GM21367 (cell line): ENCODE measurements around the gene JAM3.
"Not testable (repeated sequence)": the region's sequence is repeated elsewhere in the genome, so short reads cannot be mapped to it uniquely, and the experiment has no call there.

Experiments
- ATAC-seq: cut with Tn5 transposase; IDR thresholded peaks from one replicate; pipeline ENCODE4 v1.9.1; 2021; ENCODE audit not compliant: unreplicated experiment

JAM3 gene

DNA sequence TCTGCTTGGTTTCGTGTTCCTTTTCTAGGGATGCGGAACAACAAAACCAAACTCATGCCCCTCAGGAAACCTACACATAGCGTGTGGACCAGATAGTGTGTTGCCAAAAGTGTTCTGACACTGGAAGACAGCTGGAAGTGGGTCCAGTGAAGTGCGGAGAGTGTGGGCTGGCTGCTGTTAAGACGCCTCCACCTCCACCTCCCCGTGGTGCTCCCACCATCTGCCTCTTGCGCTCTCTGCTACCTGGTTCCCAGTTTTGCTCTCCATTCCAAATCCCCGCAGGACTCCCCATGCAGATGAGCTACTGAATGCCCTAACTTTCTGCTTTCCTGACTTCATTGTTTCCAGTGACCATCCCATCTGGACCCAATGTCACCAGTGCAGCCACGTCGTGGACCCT lies 103.1 kb downstream of the JAM3 start:
- ATAC-seq = no peak

- no peak for ATAC-seq
Measured at GRCh38 chr11:134173296-134173695, 104.4 kb downstream of the JAM3 start.

GRCh38 chr11:134176284-134176683 lies 107.4 kb downstream of the JAM3 start:
- ATAC-seq = no peak

DNA sequence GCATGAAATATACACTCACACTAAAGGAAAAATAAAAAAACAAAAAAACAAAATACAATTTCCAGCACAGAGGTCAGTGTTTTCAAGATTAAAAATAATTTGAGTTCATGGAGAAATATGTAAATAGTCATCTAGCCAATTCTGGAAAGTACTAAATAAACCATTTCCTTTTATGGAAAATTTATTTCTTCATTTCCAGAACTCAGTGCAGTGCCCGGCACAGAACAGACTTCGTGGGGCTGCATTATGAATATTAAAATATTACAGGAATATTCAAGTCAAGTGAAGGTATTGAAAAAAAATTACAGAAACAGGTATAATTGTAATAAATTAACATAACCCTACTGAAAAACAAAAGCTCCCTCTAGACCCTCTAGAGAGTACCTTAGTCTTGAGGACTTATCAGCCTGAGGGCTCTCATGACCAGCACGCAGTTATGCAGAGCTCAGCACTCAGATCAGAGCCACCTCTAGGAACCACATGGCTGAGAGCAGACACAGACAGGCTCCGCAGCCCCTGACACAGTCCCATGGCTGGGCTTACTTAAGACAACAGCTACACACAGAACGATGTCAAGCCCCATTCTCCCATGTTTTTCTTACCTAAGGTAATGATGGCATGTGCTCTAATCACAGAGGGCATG lies 109.3 kb downstream of the JAM3 start:
- no peak for ATAC-seq

DNA sequence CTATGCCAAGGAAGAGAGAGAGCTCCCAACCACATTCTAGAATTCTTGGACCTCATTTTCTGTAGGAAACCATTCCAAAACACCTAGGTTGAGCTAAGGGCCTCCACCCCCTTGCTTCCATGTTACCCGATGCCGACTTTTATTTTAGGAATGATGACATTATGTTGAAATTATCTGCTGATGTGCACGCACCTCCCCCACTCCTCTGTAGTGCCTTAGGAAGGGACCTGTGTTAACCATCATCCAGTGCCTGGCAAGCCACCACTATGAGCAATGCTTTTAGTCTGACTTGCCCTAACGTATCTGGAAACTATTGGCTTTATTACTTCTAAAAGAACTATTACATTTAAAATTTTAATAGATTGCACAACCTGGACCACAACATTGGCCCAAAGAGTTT lies 112.8 kb downstream of the JAM3 start:
- no peak for ATAC-seq

DNA sequence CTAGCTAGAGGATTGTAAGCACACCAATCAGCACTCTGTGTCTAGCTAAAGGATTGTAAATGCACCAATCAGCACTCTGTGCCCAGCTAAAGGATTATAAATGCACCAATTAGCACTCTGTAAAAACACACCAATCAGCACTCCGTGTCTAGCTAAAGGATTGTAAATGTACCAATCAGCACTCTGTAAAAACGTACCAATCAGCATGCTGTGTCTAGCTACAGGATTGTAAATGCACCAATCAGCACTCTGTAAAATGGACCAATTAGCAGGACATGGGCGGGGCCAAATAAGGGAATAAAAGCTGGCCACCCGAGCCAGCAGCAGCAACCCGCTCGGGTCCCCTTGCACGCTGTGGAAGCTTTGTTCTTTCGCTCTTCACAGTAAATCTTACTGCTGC lies 119.2 kb downstream of the JAM3 start:
- not testable (repeated sequence) for ATAC-seq

DNA sequence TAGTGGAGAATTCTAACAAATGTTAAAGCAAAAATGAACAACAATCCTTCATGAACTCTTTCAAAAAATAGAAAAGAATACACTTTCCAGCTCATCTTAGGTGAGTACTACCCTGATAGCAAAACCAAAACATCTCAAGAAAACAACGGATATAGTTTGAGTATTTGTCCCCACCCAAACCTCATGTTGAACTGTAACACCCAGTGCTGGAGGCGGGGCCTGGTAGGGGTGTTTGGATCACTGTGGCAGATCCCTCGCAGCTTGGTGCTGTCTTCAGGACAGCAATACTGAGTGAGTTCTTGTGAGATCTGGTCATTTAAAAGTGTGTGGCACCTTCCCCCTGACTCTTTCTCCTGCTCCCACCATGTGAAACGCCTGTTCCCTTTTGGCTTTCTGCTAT lies 127.9 kb downstream of the JAM3 start:
- ATAC-seq = no peak

GRCh38 chr11:134199531-134199930 lies 130.7 kb downstream of the JAM3 start:
- no peak for ATAC-seq

DNA sequence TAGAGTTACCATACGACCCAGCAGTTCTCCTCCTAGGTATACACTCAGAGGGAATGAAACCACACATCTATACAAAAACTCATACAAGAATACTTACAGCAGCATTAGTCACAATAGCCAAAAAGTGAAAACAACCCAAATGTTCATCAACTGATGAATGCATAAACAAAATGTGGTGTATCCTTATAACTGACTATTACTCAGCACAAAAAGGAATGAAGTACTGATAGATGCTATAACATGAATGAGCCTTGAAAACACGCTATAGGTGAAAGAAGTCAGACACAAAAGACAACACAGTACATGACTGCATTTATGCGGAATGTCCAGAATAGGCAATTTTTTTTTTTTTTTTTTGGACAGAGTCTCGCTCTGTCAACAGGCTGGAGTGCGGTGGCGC lies 131.8 kb downstream of the JAM3 start:
- ATAC-seq = no peak
